GM18498 (cell line): ENCODE measurements around the gene HLA-C.
"Not testable (repeated sequence)": the region's sequence is repeated elsewhere in the genome, so short reads cannot be mapped to it uniquely, and the experiment has no call there.

Source experiments
- ATAC-seq: cut with Tn5 transposase; IDR thresholded peaks from one replicate; pipeline ENCODE4 v1.9.1; 2021; ENCODE audit warnings: mild to moderate bottlenecking, moderate library complexity; ENCODE audit not compliant: unreplicated experiment

The HLA-C gene

DNA sequence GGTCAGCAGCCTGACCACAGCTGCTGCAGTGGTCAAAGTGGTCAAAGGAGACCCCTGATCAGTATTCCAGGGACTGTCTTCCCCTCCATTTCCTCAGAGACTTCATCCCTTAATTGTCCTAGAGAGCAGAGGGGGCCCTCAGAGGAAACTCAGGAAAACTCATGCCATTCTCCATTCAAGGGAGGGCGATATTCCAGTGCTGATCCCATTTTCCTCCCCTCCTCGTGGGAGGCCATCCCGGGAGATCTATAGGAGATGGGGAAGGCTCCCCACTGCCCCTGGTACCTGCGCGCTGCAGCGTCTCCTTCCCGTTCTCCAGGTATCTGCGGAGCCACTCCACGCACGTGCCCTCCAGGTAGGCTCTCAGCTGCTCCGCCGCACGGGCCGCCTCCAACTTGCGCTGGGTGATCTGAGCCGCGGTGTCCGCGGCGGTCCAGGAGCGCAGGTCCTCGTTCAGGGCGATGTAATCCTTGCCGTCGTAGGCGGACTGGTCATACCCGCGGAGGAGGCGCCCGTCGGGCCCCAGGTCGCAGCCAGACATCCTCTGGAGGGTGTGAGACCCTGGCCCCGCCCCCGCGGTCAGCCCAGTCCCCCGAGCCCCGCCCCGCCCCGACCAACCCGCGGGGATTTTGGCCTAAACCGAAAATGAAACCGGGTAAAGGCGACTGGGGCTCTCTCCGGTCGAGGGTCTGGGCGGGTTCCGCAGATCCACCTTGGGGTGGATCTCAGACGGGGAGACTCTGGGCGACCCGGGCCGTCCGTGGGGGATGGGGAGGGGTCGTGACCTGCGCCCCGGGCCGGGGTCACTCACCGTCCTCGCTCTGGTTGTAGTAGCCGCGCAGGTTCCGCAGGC, 878 bp downstream of the HLA-C start:
- peak; percentile 30 for ATAC-seq

DNA sequence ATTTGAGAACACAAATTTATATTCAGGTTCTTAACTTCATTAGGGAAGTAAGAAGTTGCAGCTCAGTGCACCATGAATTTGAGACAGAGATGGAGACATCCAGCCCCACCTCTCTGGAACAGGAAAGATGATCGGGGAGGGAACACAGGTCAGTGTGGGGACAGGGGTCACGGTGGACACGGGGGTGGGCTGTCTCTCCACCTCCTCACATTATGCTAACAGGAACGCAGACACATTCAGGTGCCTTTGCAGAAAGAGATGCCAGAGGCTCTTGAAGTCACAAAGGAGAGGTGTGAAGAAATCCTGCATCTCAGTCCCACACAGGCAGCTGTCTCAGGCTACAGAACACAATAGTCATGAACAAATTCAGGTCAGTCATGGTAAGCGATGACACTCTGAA, 3.1 kb downstream of the HLA-C start:
- ATAC-seq = no peak

DNA sequence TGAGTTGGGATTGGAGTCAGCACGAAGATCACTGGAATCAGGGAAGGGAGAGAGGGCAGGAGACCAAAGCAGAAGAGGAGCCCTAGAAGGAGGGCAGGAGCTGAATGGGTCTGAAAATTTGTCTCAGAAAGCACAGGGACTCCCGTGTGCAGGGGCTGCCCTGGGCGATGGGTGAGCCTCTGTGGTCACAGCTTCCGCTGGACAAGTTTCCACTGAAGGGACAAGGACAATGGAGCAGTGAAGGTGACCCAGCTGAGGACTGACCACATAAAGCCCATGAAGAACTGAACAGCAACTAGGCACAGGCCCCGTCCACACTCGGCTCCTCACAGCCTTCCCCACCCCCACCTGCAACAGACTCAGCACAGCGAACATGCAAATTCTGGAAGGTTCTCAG, 3.5 kb downstream of the HLA-C start:
- no peak for ATAC-seq

GRCh38 chr6:31267651-31268368, 4.1 kb downstream of the HLA-C start:
- ATAC-seq = no peak

DNA sequence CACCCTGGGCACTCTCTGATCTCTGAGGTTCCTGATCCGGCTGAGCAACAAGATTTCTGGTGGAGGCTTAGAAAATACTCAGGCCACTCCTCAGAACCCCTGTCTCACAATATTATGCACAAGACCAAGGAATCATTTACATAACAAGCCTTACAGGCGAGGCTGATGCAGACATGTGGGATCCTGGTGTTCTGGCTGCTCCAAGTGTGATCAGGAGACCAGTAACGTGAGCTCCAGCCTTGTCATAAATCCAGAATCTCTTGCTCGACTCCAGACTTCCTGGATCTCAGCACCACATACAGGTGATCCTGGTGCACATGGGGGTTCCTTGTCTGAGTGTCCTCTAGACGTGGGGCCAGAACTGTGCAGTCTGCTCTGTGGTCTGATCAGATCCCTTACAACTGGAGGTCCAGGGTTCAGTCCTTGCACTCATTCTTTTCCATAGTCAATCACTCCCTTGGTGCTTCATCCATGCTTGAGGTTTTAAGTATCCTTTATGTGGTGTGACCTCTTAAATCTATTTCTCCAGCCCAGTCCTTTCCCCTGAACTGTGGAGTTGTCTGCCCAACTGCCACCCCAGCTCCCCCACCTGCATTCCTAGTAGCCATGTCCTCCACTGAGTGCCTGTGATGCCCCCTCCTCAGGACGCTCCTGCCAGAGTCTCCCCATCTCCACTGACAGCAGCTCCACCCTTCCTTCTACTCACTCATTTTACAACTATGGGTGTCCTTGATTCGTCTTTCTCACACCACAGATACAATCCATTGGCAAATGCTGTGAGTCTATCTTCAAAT, 5.1 kb downstream of the HLA-C start:
- ATAC-seq = no peak

DNA sequence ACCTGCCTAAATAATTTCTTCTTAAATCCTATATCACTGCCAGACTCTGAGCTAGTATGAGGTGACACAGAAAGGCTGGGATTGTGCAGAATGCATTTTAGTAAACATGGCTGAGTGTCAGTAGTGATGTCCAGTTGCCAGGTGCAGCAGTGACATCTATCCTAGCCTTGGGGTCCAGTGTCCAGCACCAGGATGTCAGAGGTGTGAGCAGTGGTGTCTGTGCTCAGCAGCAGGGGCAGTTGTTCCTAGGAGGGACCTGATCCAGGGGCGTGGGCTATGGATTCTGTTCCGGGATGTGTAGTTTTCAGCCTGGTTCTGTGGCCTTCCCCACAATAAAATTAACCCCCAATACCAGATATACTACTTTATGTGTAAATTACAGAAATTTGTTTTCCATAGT, 6.0 kb downstream of the HLA-C start:
- no peak for ATAC-seq

- not testable (repeated sequence) for ATAC-seq
Measured at GRCh38 chr6:31263346-31263933, 8.5 kb downstream of the HLA-C start.

DNA sequence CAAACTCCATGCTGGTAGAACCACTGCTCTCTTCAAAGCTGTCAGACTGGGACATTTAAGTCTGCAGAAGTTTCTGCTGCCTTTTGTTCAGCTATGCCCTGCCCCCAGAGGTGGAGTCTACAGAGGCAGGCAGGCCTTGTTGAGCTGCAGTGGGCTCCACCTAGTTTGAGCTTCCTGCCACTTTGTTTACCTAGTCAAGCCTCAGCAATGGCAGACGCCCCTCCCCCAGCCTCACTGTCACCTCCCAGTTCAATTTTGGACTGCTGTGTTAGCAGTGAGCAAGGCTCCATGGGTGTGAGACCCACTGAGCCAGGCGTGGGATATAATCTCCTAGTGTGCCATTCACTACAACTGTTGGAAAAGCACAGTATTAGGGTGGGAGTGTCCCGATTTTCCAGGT, 11.9 kb downstream of the HLA-C start:
- not testable (repeated sequence) for ATAC-seq

GRCh38 chr6:31252625-31253024, 19.3 kb downstream of the HLA-C start:
- ATAC-seq = no peak

- ATAC-seq = no peak
Measured at GRCh38 chr6:31251261-31251660, 20.6 kb downstream of the HLA-C start.

- no peak for ATAC-seq
Measured at GRCh38 chr6:31249184-31249583, 22.7 kb downstream of the HLA-C start.

DNA sequence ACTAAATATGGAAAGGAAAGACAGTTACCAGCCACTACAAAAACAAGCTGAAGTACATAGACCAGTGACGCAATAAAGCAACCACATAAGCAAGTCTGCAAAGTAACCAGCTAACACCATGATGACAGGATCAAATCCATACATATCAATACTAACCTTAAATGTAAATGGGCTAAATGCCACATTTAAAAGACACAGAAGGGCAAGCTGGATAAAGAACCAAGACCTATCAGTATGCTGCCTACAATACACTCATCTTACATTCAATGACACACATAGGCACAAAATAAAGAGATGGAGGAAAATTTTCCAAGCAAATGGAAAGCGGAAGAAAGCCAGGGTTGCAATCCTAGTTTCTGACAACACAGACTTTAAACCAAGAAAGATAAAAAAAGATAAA, 24.1 kb downstream of the HLA-C start:
- no peak for ATAC-seq

DNA sequence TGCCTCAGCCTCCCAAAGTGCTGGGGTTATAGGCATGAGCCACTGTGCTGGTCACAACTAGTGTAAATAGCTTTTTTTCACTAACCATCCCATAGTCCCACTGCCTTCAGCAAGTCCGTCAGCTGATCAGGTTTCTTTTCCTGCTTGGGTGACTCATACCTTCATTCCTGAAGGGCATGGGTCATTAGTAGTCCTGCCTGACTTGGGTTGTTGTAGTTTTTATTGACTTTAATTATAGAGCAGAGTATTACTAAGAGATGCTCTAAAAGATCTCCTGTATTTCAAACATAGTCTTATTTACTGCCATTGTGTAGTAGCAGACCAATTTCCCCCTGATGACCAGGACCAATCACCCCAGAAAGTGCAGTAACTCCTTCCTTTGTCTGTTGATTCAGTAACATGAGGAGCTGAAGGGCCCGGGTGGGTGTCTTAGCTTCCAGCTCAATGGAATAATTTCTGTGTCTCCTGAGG, 25.8 kb downstream of the HLA-C start:
- ATAC-seq = no peak

DNA sequence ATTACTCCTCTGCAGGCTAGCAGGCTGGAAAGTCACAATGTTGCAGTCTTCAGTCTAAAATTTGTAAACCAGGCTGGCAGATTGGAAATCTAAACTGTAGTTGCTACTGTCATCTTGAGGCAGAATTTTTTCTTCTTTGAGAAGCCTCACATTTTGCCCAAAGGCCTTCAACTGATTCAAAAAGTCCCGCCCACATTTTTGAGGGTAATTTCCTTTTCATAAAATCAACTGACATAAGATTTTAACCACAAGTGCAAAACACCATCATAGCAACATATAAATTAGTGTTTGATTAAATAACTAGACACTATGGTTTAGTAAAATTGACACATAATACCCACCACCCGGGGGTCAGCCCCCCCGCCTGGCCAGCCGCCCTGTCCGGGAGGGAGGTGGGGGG, 28.4 kb downstream of the HLA-C start:
- no peak for ATAC-seq

DNA sequence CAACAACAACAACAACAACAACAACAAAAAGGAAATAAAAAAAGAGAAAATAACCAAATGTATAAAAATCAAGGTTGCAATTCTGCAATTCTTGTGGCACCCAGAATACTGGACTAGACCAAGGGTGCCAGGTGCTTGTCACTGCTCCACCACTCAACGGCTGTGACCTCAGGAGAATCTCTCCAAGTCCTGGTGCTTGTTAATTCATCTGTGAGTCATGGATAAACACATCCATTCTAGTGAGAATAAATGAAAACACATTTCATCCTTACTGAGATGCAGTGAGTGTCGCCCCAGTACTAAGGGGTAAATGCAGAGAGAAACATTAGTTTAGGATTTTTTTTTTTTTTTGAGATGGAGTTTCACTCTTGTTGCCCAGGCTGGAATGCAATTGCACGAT, 32.0 kb downstream of the HLA-C start:
- ATAC-seq = no peak

GRCh38 chr6:31234101-31234500, 37.8 kb downstream of the HLA-C start:
- not testable (repeated sequence) for ATAC-seq

DNA sequence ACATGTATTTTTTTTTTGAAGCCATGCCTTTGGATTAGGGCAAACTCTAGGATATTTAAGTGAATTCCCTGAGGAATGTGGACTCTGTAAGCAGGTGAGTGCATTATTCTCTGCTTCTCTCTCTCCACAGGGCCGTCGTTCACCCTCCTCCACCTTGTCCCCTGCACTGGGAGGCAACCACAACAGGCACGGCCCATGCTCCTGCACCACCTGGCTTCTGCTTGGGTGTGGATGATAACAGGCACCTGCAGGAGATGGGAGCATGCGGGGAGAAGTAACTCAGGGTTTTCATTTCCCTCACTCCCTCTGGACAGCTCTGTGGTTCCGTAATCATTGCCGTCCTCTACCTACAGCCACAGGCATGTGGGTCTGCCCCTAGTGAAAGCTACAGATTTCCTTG, 43.4 kb downstream of the HLA-C start:
- ATAC-seq = no peak

GRCh38 chr6:31227143-31227542, 44.7 kb downstream of the HLA-C start:
- no peak for ATAC-seq

DNA sequence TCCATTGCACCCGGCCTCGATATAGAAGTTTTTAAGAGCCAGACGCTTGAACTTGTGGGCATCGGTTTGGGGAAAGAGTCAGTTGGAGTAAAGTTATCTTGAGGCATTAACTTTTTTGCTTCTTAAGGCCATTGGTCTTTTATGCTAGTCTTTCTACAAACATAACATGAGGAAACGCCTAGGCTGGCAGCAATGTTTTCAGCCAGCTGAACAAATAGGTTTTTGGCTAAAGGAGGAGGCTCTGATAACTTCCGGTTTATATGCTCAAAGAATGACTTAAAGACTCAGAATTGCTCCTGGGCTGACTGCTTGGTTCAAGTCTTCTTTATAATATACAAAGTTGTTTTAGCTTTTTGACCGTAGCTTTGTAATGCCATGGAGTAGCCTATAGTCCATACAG, 46.2 kb downstream of the HLA-C start:
- no peak for ATAC-seq

GRCh38 chr6:31222496-31222895, 49.4 kb downstream of the HLA-C start:
- ATAC-seq = no peak
